ENCODE measurements around the gene GNB1L. TPM values are rescaled to one million over a fixed set of nuclear protein-coding genes. Genes with fewer than 3 reads are reported as not detected.

Gene GNB1L
- total and polyA plus RNA-seq, 9 of the 15 experiments (the other 6 are each of a cell fraction or from before 2014, with no cell fraction given) = 0.56 to 50.5 (median 10.2) TPM

DNA sequence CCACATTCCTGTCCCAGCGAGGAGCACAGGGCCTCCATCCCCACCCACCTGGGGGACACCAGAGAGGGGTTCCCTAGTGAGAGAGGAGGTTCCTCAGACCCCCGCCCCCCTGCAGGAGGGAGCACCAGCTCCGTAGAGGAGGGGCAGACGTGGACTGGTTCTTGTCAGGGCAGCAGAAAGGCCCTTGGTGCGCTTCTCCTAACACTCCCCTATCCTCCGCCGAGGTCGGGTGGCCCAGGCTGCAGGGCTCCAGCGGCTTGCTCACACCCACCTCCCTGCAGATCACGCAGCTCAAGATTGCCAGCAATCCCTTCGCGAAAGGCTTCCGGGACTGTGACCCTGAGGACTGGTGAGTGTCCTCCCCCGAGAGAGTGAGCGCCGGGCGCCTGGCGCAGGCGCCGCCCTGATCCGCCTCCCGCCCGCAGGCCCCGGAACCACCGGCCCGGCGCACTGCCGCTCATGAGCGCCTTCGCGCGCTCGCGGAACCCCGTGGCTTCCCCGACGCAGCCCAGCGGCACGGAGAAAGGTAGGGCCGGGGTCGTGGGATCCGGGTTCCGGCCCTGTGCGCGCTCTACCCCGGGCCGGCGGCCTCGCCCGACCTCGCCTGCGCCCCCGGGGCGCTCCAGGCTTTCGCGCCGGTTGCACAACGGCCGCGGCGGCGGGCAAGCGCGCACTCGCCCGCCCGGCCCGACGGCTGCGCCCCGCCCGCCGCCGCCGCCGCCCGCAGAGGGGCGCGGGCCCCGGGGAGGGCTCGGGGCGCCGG, 89.0 kb downstream of the GNB1L start (continued):
- TF ChIP-seq NCOA4 (IDR thresholded peaks at IDR 0.05; ENCODE audit: partially characterized antibody) (no peak), NBN (IDR thresholded peaks at IDR 0.05; ENCODE audit: low read depth) (no peak), ZNF639 (CRISPR knock-in tag; conservative IDR thresholded peaks at IDR 0.05 in 1 of 2, IDR thresholded peaks at IDR 0.05 in 1 of 2) (peak in 1 of 2 experiments; percentile 7; a peak in 1 of 4 replicates), CXXC5 (CRISPR knock-in tag; IDR thresholded peaks at IDR 0.05) (peak; percentile 56), MIER1 (IDR thresholded peaks at IDR 0.05; ENCODE audit: low read depth) (no peak), NELFE (IDR thresholded peaks at IDR 0.05; ENCODE audit: insufficient read depth, insufficient read length) (no peak), ZNF668 (CRISPR knock-in tag; IDR thresholded peaks at IDR 0.05) (no peak), NCOA6 (IDR thresholded peaks at IDR 0.05) (no peak), ZKSCAN1 (IDR thresholded peaks at IDR 0.05; ENCODE audit: low read depth, low read length) (no peak), NFIC (IDR thresholded peaks at IDR 0.05) (0 out of 2 replicates have a peak, but pooled peaks have one; percentile 12), TOE1 (IDR thresholded peaks at IDR 0.05; ENCODE audit: borderline replicate concordance) (0 out of 2 replicates have a peak, but pooled peaks have one; percentile 24), TOE1 (CRISPR knock-in tag; IDR thresholded peaks at IDR 0.05; ENCODE audit: borderline replicate concordance, low read depth) (no peak), ZNF778 (CRISPR knock-in tag; IDR thresholded peaks at IDR 0.05) (no peak), CTBP1 (IDR thresholded peaks at IDR 0.05; ENCODE audit: borderline replicate concordance) (peak; percentile 70), RBFOX2 (IDR thresholded peaks at IDR 0.05; ENCODE audit: low read depth, low read length) (peak; percentile 46; the same call in 1 of the 2 replicates), TCF3 (CRISPR knock-in tag; IDR thresholded peaks at IDR 0.05) (no peak), KLF13 (tag; IDR thresholded peaks at IDR 0.05; ENCODE audit: borderline replicate concordance, low read depth) (0 out of 2 replicates have a peak, but pooled peaks have one; percentile 14), PHF8 (IDR thresholded peaks at IDR 0.05; ENCODE audit: borderline replicate concordance, low read length) (peak; percentile 37; the same call in 1 of the 2 replicates), NR2C1 (IDR thresholded peaks at IDR 0.05) (no peak), NR2C1 (tag; IDR thresholded peaks at IDR 0.05) (peak; percentile 25; the same call in 1 of the 2 replicates), GABPA (tag; conservative IDR thresholded peaks at IDR 0.05; ENCODE audit: low read depth) (peak; percentile 47), CBFA2T3 (IDR thresholded peaks at IDR 0.05) (0 out of 2 replicates have a peak, but pooled peaks have one; percentile 2), E2F3 (CRISPR knock-in tag; IDR thresholded peaks at IDR 0.05) (no peak), ELF1 (tag; IDR thresholded peaks at IDR 0.05) (peak; percentile 5; the same call in 1 of the 2 replicates), ZBTB11 (CRISPR knock-in tag; IDR thresholded peaks at IDR 0.05) (no peak)
